Ovary (tissue), 9 donors: Measurements from ENCODE around the gene SRSF7. TPM values are rescaled to one million over a fixed set of nuclear protein-coding genes. Genes with fewer than 3 reads are reported as not detected.

ENCODE experiments used
- DNase-seq, 5 donors: peaks; one replicate each; pipeline ENCODE4 v3.0.0-alpha.2; 2019 to 2020
- H3K27ac ChIP-seq, 2 donors: fragments of 200-600 bp; one replicate each; pipeline versions ENCODE4 v1.5.1 to v1.8.0; 2019 to 2022
- H3K27me3 ChIP-seq: fragments of 200-600 bp; one replicate; pipeline ENCODE4 v1.8.0; 2022
- H3K36me3 ChIP-seq: fragments of 200-600 bp; sonication (generic); one replicate; pipeline ENCODE4 v1.5.1; 2019
- H3K4me1 ChIP-seq: one replicate; pipeline ENCODE4 v1.8.1; 2013; ENCODE audit warnings: mild to moderate bottlenecking, moderate library complexity; ENCODE audit not compliant: insufficient read depth
- H3K4me3 ChIP-seq: fragments of 200-600 bp; sonication (generic); one replicate; pipeline ENCODE4 v1.5.1; 2017
- H3K9me3 ChIP-seq, 2 donors: fragments of 200-600 bp in 1 of 2; sonication (generic) in 1 of 2; one replicate each; pipeline versions ENCODE4 v1.5.1 to v1.8.1; 2013 to 2019; ENCODE audit warnings: mild to moderate bottlenecking in 1 of 2, moderate library complexity in 1 of 2
- CTCF ChIP-seq, 3 donors: fragments of 450-650 bp in 2 of 3; fragments of 200-600 bp in 1 of 3; IDR thresholded peaks; one replicate each; pipeline versions ENCODE4 v1.5.1 to v1.8.0; 2016 to 2022; ENCODE audit warnings: antibody characterized with exemption in 3 of 3, mild to moderate bottlenecking in 1 of 3
- EP300 ChIP-seq: sonication (generic); formaldehyde crosslinking; IDR thresholded peaks from one replicate; pipeline ENCODE4 v1.6.1; 2017; ENCODE audit warnings: antibody characterized with exemption
- POLR2A ChIP-seq: fragments of 450-650 bp; IDR thresholded peaks from one replicate; pipeline ENCODE4 v1.6.1; 2017; ENCODE audit warnings: antibody characterized with exemption, mild to moderate bottlenecking, moderate library complexity
- WGBS, 3 donors: extraction: QIAGEN DNeasy Blood & Tissue Kit in 1 of 3; methylation state at CpG; one replicate each; pipeline versions ENCODE4 v1.1.5 to v1.1.7; 2013 to 2017; 5-methylcytosine and 5-hydroxymethylcytosine counted together
- intact Hi-C, 4 donors: fragments of 100-400 bp; cut with DNase I; formaldehyde crosslinking; loops; one replicate each; pipeline versions ENCODE4 v1.11.0 to v1.15.1; 2022 to 2023
- polyA plus RNA-seq, 2 donors: library from polyadenylated mRNA; stranded (reverse); fragments of 200-250 nt in 1 of 2; fragments of 350-450 nt in 1 of 2; fragmentation: Illumina TruSeq in 1 of 2; extraction: RNeasy Lipid Tissue Mini Kit (QIAGEN cat#74804) in 1 of 2; gene quantifications; one replicate each; pipeline ENCODE4 v1.2.3, GENCODE V29; 2013 to 2014
- total RNA-seq, 7 donors: library from RNA; depleted of rRNA in 2 of 7; stranded (reverse); fragments of >200 nt in 2 of 7; fragmentation: NEBNext Ultra II Directional in 3 of 7; extraction: Animal tissue kit (Norgen Biotek cat#: 25700) in 3 of 7; gene quantifications; one replicate each; pipeline versions ENCODE4 v1.1.0 to v1.2.4, GENCODE V29; 2016 to 2023
- donor health status: DM: no; HTN: no; CAD: no; lungs with moderate emphysema.
- donor health status: DM: no; HTN: no; CAD: no.
- donor health status: Bipolar disorder and iron deficiency.
- donor health status: DM: yes; HTN: yes; CAD: no.
- donor health status: DM: no; HTN: no; CAD: no.
- donor health status: DM: yes; HTN: yes; CAD: no.

The SRSF7 gene
- total and polyA plus RNA-seq, 9 donors, result 81.1 to 163 (median 106) TPM

- Histone ChIP-seq H3K9me3 (no peaks in the 10 kb centered on the region), H3K27ac (no peak overlapping the region), H3K36me3 (no peaks in the 10 kb centered on the region), H3K4me3 (no peak overlapping the region), H3K27me3 (no peaks in the 10 kb centered on the region), H3K4me1 (peaks cover 2% of the 10 kb centered on the region)
- 61 to 74% (median 62%) methylated on average over 3 of the region's 3 CpGs for WGBS, 3 donors
- no peak for DNase-seq
- TF ChIP-seq EP300, result no peak
- TF ChIP-seq POLR2A, result no peak
- TF ChIP-seq CTCF (IDR thresholded peaks at IDR 0.05), result no peak
- intact Hi-C loops, result loop anchor here in 2 of 4 donors (2.0 to 10.0 kb wide), 3 partner anchors 13 to 139 kb away; partner anchors contain the start of gene HNRNPLL (in 1 of the 2)
These were observed 7.3 kb downstream of the SRSF7 start for GRCh38 chr2:38743672-38744398.

- intact Hi-C loops, result loop anchor here in 1 of 4 donors (10.0 kb wide), 1 partner anchor 138 kb away; the partner anchor contains the start of gene HNRNPLL
- no peak for TF ChIP-seq POLR2A
- no peak for TF ChIP-seq EP300
- TF ChIP-seq CTCF (IDR thresholded peaks at IDR 0.05), result no peak
- Histone ChIP-seq H3K4me1 (no peaks in the 10 kb centered on the region), H3K9me3 (no peaks in the 10 kb centered on the region), H3K27ac (no peak overlapping the region), H3K27me3 (no peaks in the 10 kb centered on the region), H3K4me3 (no peak overlapping the region), H3K36me3 (no peaks in the 10 kb centered on the region)
- DNase-seq, result no peak
- WGBS, 3 donors, result 58 to 80% (median 64%) methylated on average over 10 of the region's 10 CpGs
These were observed 8.2 kb downstream of the SRSF7 start for GRCh38 chr2:38742797-38743559.

DNA sequence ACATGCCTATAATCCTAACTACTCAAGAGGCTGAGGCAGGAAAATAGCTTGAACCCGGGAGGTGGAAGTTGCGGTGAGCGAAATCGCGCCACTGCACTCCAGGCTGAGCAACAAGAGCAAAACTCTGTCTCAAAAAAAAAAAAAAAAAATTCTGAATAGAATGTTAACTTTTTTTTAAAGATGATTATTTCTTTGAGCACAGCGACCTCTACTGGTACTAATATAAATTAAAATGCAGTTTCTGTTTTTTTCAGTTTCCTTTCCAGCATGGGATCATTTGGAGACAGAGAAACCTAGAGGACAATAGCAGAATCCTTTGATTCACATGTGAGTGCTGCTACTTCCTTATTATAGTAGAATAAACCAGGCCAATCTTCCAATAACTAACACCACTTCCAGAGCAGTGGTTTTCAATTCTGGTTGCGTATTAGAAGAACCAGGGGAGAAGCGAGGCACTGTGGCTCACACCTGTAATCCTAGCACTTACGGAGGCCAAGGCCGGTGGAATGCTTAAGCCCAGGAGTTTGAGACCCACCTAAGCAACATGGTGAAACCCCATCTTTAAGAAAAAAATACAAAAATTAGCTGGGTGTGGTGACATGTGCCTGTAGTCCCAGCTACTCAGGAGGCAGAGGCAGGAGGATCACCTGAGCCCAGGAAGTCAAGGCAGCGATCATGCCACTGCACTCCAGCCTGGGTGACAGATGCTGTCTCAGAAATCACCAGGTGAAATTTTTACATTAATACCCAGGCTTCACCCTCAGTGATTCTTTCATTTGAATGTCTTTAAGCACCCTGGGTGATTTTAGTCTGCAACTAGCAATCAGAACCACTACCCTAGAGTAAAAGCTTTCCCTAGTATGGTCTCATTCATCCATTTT lies 10.1 kb downstream of the SRSF7 start:
- Histone ChIP-seq H3K4me3 (no peak overlapping the region), H3K27ac (no peak overlapping the region), H3K4me1 (no peaks in the 10 kb centered on the region), H3K36me3 (no peaks in the 10 kb centered on the region), H3K27me3 (no peaks in the 10 kb centered on the region), H3K9me3 (no peaks in the 10 kb centered on the region)
- WGBS, 3 donors, result 43 to 52% (median 45%) methylated on average over 11 of the region's 11 CpGs
- intact Hi-C loops, result loop anchor here in 1 of 4 donors (10.0 kb wide), 1 partner anchor 136 kb away; the partner anchor contains the start of gene HNRNPLL
- DNase-seq, result peak in 3 of 5 donors; percentile 38 to 57 (median 38)
- TF ChIP-seq EP300 (no peak), CTCF (IDR thresholded peaks at IDR 0.05) (peak; percentile 62 to 78 (median 67))

DNA sequence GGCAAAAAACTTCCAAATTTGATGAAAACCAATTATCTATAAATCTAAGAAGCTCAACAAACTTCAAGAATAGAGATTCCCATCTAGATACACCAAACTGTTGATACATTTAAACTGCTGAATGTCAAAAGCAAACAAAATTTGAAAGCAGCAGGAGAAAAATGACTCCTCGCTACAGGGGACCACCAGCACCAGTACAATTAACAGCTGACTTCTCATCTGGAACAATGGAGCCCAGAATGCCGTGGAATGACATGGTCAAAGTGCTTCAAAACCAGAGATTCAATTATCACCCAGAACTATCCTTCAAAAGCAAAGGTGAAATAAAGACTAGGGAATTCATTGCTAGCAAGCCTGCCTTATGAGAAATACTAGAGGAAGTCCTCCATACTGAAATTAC lies 11.6 kb downstream of the SRSF7 start:
- no peak overlapping the region for H3K27ac ChIP-seq
- no peak for TF ChIP-seq POLR2A
- no peak for TF ChIP-seq CTCF (IDR thresholded peaks at IDR 0.05)
- TF ChIP-seq EP300, result no peak

More for the DNA sequence above, 11.6 kb downstream of the SRSF7 start:
- Histone ChIP-seq H3K4me1 (no peaks in the 10 kb centered on the region), H3K4me3 (no peak overlapping the region), H3K9me3 (no peaks in the 10 kb centered on the region), H3K36me3 (no peaks in the 10 kb centered on the region), H3K27me3 (no peaks in the 10 kb centered on the region)
- intact Hi-C loops, result loop anchor here (5.0 to 10.0 kb wide), 5 partner anchors 157 to 425 kb away; no protein-coding TSS in a partner anchor
- 95 to 99% (median 98%) methylated on average over 2 of the region's 2 CpGs for WGBS, 3 donors
- no peak for DNase-seq
